ENCODE results near the gene GAL3ST2.
"Not testable (repeated sequence)": the region's sequence is repeated elsewhere in the genome, so short reads cannot be mapped to it uniquely, and the experiment has no call there.

GAL3ST2 gene

DNA sequence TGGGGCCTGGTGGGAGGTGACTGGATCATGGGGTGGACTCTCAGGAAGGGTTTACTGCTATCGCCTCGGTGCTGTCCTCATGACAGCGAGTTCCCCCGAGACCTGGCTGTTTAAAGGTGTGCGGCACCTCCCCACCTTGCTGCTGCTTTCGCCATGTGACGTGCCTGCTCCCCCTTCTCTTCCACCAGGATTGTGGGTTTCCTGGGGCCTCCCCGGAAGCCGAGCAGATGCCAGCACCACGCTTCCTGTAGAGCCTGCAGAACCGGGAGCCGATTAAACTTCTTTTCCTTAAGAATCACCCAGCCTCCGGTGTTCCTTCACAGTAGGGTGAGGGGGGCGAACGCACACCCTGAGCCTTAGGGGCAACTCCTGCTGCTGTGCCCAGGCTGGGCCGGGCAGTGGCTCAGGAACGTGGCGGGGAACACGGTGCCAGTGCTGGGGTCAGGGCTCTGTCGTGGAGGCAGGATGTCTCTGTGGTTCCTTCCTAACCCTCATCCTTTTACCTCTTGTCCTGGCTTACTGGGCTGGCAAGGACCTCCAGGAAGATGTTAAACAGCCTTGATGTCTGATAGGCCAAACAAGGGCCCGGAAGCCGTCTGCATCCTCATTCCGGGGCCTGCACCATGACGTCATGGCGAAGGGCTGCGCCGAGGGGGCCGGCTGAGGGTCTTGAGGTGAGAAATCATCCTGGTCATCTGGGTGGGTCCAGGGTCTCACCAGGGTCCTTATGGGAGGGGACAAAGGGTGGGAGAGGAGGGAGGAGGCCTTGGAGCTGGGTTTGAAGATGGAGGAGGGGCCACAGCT is 45.0 kb downstream of the GAL3ST2 start:
- DNase-seq, result no peak

DNA sequence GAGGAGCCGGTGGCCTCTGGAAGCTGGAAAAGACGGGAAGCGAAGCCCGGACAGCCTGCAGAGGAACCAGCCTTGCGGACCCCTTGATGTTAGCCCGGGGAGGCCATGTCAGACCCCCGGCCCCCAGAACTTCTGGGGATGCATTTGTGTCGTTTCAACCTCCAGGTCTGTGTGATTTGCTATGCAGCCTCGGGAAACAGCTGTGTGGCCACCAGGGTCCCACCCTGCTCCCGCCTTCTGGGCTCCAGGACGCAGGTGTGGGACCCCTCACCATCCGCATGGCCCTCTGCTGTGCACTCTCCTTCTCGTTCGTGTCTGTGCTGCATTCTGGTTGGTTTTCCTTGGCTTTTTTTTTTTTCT is 45.6 kb downstream of the GAL3ST2 start:
- no peak for DNase-seq

DNA sequence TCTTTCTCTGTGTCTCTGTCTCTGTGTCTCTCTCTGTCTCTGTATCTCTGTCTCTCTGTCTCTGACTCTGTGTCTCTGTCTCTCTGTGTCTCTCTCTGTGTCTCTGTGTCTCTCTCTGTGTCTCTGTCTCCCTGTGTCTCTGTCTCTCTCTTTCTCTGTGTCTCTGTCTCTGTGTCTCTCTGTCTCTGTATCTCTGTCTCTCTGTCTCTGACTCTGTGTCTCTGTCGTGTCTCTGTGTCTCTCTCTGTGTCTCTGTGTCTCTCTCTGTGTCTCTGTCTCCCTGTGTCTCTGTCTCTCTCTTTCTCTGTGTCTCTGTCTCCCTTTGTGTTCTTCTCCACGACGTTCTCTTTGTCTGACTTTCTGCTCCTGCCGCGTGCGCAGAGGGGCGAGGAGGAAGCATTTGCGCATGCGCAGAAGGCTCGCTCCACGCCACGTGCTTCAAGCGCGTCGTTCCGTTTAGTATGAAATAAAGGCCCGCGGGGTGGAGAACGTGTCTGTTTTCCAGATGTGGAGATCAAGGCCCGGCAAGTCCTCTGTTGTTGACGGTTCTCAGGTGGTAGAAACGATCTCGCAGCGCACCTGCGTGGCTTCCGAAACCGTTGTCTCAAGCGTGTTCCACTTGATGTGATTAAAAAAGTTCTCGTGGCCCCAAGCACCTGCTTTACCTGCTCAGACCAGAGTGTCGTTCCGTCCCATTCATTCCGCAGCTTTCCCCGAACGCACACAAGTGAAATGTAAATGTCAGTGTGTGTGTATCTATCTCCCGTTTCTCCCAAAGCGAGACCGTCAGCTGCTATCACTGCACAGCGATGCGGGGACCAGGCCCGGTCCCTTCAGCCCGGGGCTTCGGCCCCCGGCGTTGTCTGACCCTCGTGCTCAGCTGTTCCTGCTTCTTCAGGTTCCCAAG is 47.2 kb downstream of the GAL3ST2 start:
- DNase-seq, result not testable (repeated sequence)

DNA sequence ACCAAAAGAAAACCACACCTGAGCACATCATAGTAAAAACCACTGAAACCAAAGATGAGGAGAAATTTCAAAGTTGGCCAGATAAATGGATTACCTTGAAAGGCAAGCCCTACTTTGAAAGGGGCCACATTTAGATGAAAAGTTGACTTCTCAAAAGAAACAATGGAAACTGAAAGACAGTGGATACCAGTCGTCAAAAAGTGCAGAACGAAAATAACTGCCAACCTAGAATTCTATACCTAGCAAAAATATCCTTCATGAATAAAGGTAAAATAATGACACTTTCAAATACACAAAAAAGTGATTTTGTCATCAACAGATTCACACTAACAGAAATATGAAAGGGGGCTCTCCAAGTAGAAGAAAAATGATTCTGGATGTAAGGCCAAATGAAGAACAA is 50.8 kb downstream of the GAL3ST2 start:
- no peak for DNase-seq

DNA sequence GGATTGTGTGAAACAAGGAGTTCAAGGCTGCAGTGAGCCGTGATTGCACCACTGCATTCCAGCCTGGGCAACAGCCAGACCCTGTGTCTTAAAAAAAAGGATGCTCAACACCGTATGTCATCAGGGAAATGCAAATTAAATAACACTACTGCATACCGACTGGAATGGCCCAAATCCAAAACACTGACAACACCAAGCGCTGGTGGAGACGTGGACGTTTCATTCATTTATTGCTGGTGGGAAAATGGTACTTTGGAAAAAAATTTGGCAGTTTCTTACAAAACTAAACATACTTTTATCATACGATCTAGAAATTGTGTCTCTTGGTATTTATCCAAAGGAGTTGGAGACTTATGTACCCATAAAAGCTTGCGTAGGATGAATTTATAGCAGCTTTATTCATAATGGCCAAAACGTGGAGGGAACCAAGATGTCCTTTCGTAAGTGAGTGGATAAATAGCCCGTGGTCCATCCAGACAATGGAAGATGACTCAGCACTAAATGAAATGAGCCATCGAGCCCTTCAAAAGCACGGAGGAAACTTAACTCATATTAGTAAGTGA is 56.6 kb downstream of the GAL3ST2 start:
- DNase-seq, result no peak

DNA sequence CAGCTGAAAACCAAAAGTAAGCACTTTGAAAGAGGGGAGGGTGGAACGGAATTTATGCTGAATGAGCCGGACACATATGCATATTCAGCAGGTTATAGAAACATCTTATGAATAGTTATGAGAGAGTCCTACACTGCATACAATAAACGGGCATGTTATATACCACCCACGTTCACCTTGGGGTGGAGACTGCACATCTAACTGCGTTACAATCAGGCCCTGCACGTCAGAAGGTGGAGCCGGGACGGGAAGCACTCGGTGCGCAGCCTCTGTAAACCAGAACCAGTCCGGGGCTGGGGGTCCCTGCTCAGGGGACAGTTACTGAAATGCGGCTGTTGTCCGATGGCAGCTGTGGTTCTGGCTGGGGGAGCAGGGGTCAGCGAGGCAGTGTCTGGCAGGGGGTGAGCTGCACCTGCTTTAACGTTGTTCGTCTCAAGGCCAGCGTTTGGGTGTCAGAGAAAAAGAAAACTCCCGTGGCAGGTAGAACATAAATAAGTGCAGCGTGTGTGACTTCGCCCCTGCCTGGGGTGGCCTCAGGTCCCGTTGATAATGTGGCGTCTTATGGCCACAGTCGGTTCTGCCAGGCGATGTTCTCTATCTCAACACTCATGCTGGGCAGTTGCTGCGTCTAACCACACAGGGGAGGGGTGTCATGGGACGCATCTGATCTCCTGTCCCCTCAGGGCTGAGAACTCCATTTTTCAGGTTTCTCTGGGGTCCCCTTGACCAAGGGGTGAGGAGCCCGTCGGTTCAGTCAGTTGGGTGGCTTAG is 57.3 kb downstream of the GAL3ST2 start:
- DNase-seq, result not testable (repeated sequence)

DNA sequence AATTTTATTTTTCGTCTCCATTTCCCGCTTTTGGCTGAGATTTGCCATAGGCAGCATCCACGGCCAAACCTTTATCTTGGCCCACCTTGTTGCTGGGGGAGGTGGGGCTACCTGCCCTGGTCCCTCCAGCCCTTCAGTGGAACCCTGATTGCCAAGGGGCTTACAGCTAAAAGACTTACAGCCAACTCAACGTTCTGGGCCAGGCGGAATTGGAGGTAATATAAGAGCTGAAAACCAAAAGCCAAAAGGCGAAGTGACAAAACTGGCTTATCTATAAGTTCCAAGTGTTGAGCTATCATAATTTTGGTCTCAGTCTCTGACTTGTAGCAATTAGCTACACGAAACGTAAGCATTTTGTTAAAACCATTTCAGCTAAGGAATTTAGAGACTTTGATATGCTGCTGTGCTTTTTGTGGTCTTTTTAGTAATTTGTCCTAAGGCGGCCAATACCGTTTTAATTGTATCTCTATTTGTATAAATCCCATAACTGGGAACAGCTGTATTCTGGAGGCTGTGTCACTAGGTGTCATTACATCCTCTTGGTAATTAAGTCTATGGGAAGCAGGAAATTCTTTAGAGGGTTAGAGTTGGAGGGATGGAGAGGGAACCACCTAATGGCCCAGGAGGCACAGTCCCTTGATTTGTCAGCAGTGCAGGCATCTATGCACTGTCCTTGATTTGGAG is 58.0 kb downstream of the GAL3ST2 start:
- no peak for DNase-seq

DNA sequence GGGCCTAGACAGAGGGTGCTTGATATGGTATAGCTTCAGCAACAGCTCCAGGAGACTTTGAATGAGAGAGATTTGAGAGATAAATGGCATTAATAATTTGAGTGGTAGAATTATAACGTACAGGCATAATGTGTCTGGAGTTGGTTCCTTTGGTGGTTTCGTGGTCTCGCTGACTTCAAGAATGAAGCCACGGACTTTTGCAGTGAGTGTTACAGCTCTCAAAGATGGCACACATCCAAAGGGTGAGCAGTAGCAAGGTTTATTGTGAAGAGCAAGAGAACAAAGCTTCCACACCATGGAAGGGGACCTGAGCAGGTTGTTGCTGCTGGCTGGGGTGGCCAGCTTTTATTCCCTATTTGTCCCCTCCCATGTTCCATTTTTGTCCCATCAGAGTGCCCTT is 59.0 kb downstream of the GAL3ST2 start:
- DNase-seq, result no peak

DNA sequence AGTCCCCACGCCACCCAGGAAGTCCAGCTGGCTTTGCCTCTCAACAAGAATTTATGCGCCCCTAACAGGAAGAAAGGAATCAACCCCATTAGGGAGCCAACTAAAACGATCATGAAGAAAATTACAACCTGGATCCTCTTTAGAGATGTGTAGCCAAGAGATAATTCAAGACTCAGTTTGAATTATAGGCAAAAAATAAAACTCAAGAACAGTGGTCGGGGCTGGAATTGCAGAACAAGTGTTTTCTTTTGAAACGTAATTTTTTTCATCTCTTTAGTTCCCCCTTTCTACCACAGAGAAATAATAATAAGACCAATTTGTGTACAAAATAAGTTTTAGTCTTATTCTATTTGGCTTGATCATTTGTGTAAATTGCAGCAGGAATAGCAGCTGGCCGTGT is 59.7 kb downstream of the GAL3ST2 start:
- DNase-seq, result no peak

DNA sequence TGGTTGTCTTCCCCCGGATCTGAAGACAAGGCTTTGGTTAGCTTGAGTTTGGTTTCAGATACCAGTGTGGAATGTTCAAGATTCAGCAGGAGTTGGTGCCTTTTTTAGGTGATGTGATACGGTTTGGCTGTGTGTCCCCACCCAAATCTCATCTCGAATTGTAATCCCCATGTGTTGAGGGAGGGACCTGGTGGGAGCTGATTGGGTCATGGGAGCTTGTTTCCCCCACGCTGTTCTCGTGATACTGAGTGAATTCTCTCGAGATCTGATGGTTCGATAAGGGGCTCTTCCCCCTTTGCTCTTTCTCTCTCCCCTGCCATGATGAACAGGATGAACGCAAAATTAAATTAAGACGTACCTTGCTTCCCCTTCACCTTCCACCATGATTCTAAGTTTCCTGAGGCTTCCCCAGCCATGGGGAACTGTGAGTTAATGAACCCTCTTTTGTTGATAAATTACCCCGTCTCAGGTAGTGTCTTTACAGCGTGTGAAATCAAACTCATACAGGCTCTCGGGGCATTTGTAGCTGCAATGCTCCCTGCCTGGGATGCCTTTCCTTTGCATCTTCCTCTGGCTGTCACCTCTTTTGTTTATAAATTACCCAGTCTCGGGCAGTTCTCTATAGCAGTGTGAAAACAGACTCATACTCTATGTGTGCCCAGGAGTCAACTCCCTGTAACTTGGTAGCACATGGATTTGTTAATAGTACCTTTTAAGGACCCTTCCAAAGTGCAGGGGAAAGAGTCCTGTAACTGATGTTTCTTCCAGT is 60.8 kb downstream of the GAL3ST2 start:
- no peak for DNase-seq

DNA sequence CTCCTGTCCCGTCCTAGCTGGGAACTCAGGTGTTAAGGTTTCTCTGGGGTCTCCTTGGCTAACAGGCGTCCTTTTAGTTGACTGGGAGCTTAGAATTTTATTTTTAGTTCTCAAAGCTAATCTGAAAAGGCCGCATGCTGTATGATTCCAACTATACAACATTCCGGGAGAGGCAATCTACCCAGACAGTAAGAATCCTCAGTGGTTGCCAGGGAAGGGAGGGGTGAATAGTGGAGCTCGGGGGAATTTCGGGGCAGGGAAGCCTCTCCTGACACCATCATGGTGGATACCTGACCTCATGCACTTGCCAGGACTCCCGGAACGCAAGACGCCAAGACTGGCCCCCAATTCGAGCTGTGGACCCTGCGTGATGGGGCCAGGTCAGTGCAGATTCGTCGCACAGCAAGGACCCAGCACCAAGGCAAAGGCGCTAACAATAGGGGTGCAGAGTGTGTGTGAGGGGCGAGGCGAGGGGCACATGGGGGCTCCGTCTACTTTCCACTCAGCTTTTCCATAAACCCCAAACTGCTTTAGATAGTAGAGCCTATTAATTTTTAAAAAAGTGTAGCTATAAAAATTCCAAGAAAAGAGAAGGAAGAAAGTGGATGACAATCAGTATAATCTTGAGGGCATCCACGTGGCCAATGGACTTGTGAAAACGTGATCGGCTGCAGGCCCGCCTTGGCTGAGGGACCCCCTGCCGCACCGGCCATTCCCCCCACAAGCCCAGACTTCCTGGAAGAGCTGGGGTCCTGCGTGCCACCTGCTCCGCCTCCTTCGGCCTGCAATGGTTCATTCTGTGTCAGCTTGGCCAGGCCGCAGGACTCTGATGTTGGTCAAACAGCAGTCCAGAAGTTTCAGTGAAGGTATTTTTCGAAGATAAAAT is 64.8 kb downstream of the GAL3ST2 start:
- no peak for DNase-seq

DNA sequence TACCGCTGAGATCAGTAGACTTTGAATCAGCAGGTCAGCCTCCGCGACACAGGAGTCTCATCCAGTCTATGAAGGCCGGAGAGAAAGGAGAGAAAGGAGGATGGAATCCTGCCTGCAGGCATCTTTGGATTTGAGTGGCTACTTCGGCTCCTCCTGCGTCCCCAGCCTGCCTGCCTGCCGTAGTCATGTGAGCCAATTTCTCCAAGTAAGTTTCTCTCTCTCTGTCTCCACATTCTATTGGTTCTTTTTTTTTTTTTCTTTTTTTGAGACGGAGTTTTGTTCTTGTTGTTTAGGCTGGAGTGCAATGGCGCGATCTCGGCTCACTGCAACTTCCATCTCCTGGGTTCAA is 65.4 kb downstream of the GAL3ST2 start:
- no peak for DNase-seq

DNA sequence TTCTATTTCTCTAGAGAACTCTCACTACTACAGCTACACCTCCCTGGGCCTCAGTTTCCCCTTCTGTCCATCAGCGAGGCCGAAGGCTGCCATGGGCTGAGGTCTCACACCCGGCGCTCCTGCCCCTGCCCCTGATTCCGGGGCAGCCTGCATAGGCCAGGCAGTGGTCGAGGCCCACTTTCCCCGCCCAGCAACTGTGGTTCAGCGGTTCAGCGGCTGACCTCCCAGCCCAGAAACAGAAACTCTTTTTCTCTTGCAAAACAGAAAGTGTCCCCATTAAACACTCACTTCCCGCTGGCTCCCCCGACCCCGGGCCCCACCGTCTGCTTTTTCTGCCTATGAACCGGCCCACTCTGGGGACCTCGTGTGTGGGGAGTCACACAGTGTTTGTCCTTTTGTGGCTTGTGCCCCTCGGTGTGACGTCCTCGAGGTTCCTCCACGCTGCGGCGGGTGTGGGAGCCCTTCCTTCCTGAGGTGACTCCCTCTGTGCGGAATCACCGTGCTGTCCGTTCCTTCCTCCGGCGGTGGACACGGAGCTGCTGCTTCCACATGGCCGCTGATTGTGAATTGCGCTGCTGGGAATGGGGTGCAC is 66.1 kb downstream of the GAL3ST2 start:
- DNase-seq, result no peak

DNA sequence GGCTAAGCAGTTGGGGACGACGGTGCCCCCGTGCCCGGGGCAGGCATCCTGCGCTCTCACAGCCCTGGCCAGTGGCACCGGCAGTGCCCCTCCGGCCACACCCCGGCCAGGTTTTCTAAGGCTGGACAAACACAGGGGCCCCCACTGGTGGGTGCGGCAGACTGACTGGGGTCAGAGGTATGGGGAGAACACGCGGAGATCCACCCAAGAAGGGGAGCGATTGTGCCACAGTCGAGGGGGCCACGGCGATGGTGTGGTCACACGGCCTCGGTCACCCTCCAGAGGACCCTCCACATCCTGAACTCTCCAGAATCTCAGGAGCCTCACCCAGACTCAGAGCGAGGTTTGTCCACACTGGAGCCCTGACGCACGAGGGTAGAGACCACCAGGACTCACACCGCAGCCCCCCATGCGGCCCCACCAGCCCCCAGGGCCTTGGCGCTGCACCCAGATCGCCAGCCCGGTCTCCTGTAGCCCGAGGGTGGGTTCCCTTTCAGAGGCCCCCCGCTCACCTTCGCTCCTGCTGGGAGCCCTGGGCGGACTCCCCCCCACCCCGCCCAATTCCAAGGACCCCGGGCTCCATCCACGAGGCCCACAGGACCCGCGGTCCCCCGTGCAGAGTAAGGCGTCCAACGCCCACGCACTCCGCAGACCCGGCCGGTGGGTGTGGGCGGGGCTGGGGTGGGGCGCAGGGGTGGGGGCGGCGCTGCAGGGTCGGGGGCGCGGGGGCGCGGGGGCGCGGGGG is 66.9 kb downstream of the GAL3ST2 start:
- no peak for DNase-seq

DNA sequence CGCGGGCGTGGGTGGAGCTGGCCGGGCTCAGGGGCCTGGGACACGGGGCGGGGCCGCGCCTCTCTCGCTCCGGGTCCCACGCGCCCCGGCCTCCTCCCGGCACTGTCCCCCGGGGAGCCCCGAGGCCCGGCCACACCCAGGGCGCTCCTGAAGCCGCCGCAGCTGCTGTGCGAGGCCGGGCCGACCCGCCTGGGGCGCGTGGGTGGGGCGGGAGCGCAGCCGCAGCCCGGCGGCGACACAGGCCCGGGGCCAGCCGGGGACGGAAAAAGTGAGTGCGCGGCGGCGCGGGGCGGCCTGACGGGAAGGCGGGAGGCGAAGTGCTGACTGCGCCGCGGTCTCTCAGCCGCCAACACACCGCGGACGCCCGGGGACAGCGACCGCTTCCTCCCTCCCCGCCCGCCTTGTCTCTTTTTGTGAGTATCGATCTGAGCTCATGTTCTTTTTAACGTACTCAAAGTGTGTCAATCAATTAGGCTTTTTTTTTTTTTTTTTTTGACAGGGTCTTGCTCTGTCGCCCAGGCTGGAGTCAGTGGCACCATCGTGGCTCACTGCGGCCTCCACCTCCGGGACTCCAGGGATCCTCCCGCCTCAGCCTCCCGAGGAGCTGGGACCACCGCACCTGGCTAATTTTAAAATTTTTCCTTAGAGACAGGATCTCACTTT is 67.6 kb downstream of the GAL3ST2 start:
- DNase-seq, result no peak

DNA sequence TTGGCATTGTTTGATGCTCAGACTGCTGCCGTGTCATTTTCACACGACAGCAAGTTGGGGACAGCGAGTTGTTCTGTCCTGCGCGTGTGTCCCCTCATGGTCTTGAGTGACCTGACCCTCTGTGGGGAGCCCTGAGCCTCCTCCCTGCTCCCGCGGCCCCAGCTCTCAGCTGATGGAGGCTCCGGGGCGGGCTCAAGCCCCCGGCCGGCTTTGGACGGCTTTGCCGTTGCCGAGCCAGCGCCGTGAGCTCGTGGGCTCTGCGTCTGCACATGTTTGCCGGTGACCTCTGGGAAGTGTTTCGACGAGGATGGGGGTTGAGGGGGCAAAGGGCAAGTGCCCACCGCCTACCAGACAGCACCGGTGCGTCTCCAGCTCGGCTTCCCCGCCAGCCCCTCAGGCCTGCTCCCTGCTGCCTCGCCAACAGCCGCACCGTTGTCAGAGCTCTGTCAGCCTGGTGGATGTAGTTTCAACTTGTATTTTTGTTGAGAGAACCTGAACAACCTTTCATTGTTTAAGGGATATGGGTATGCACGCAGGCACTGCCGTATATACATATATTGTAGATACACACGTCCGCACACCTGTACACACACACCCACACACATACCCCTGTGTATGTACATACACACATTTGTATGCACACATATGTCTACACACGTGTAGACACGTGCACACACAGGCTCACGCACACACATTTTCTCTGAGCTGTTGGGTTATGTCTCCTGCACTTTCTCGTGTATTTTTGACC is 68.4 kb downstream of the GAL3ST2 start:
- DNase-seq, result no peak

DNA sequence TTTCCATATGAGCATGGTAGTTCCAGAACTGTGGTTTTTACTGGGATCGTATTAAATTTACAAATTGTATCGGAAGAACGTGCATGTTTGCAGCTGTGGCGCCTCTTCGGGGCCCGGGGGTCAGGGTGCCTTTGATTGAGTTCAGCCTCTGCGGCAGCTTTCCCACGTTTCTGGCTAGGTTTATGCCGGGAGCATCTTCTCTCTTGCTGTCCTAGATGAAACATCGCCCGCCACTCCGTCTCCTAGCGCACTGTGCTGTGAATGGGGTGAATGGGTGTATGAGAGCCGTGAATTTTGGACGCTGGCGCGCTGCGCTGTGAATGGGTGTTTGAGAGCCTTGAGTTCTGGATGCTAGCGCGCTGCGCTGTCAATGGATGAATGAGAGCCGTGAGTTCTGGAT is 69.8 kb downstream of the GAL3ST2 start:
- DNase-seq, result no peak
